GM19099 (cell line): ENCODE measurements around the gene MAST3.

Experiments
- POLR2A ChIP-seq: IDR thresholded peaks from 3 replicates; pipeline ENCODE4 v1.6.1; 2011; ENCODE audit warnings: low read depth; ENCODE audit not compliant: insufficient read length; ENCODE audit errors: extremely low read depth

The MAST3 gene

GRCh38 chr19:18072335-18072734, 25.2 kb upstream of the MAST3 start:
- TF ChIP-seq POLR2A, result no peak

- TF ChIP-seq POLR2A, result no peak
Measured at GRCh38 chr19:18073197-18073596, 24.4 kb upstream of the MAST3 start.

- no peak for TF ChIP-seq POLR2A
Measured at GRCh38 chr19:18074192-18074591, 23.4 kb upstream of the MAST3 start.

- TF ChIP-seq POLR2A, result no peak
Measured at GRCh38 chr19:18083929-18084684, 13.5 kb upstream of the MAST3 start.

- no peak for TF ChIP-seq POLR2A
Measured at GRCh38 chr19:18085702-18086457, 11.7 kb upstream of the MAST3 start.

- peak; percentile 69 for TF ChIP-seq POLR2A
Measured at GRCh38 chr19:18086590-18087138, 10.9 kb upstream of the MAST3 start, which contains the start of gene IL12RB1. Gene IL12RB1 (minus strand): TSS chr19:18086934. CDS start chr19:18086823, 111 bp downstream.

- no peak for TF ChIP-seq POLR2A
Measured at GRCh38 chr19:18089726-18090125, 7.9 kb upstream of the MAST3 start.

- no peak for TF ChIP-seq POLR2A
Measured at GRCh38 chr19:18090545-18091216, 6.9 kb upstream of the MAST3 start.

- peak; percentile 63 for TF ChIP-seq POLR2A
Measured at GRCh38 chr19:18091217-18091608, 6.4 kb upstream of the MAST3 start.

- no peak for TF ChIP-seq POLR2A
Measured at GRCh38 chr19:18093439-18094161, 4.0 kb upstream of the MAST3 start.

GRCh38 chr19:18096258-18096657, 1.3 kb upstream of the MAST3 start:
- TF ChIP-seq POLR2A, result no peak

GRCh38 chr19:18097993-18098890, 664 bp downstream of the MAST3 start:
- TF ChIP-seq POLR2A, result peak; percentile 77

- no peak for TF ChIP-seq POLR2A
Measured at GRCh38 chr19:18098891-18099622, 1.5 kb downstream of the MAST3 start.

GRCh38 chr19:18099623-18099995, 2.0 kb downstream of the MAST3 start:
- TF ChIP-seq POLR2A, result no peak

GRCh38 chr19:18100710-18101109, 3.1 kb downstream of the MAST3 start:
- TF ChIP-seq POLR2A, result no peak
